NCI-H146 treated with DMSO at 0.1 percent for 48 hours (cell line): ENCODE data around the gene SAP30BP.

ENCODE experiments used
- DNase-seq: peaks from one replicate; lab custom pipeline; 2025; ENCODE audit not compliant: unreplicated experiment; lab: John Stamatoyannopoulos, UW

The SAP30BP gene

DNA sequence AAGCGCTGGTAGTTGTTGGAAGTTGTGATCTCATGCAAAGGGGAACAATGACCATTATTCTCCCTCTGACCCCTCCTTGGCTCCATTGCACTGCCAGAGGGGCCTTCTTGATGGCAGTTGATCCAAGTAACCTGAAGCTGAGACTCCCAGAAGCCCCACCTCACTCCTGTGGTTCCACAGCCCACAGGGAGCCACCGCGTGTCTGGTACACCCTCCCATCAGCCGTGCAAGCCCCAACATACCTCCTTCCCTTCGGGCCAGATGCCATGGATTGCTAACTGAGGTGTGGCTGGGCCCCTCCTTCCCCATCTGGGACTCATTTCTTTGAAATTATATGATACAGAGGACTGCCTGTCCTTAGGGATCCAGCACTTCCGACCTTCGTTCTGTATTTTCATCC lies 17.8 kb downstream of the SAP30BP start:
- no peak for DNase-seq

DNA sequence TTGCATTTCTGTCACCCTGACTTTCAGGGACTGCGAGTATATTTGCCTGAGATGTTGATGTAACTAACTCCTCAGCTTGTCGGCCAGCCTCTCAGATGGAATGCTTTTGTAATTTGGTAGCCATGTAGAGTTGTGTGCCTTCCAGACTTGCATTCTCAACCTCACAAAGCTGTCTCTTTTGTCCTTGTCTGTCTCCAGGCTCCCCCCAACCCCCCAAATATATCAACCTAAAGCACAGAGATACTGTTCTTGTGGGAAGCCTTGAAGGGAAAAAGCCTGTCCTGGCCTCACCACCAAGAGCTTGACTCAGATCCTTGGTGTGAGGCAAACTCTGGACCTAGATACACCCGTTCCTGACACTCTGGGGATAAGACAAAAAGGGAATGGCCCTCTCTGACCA lies 18.4 kb downstream of the SAP30BP start:
- DNase-seq: no peak

DNA sequence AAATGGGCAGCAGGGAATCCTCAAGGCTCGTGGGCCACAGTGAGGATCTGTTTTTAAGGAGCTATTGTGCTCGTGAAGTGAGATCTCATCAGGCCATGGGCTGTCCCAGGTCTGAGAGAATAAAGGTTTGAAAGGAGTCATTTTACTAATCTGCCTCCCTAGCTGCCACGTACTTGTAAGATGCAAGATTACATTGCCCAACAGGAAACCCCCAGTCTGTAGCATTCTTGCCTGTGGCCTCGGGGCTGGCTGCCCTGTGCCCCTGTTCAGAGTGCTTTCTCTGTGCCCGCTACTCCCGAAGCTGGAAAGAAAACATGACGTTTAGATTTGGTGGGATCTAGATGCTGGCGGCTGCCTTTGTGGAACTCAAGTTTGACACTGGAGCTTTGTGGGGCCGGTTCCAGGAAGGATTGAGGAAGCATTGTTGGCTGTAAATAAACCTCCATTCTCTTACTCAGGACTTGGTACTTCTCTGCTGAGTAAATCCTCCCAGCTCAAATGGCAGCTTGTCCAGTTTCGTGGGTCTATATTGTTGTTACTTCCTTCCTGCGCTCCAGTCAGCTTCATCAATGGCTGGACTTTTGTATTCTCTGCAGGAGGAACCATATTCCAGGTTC lies 21.2 kb downstream of the SAP30BP start:
- DNase-seq: no peak

DNA sequence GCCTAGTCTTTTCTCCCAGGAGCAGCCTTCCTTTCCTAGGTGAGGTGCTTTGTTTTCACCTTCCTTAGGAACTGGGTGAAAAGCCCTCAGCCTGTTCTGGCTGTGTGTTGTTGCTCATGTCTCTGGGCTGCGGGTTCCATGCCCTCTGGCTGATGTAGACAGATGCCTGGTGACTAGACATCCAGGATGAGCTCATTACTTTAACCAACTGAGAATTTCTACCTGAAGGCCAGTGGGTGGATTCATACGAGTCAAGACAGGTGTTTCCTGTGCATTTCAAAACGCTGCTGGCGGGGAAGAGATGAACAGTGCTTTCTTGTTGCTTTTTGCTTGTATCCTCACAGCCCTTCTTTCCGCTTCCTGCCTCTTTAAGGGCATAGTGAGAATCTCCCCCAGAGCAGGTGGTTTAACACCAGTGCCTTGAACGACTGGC lies 22.3 kb downstream of the SAP30BP start:
- DNase-seq: peak; percentile 56

DNA sequence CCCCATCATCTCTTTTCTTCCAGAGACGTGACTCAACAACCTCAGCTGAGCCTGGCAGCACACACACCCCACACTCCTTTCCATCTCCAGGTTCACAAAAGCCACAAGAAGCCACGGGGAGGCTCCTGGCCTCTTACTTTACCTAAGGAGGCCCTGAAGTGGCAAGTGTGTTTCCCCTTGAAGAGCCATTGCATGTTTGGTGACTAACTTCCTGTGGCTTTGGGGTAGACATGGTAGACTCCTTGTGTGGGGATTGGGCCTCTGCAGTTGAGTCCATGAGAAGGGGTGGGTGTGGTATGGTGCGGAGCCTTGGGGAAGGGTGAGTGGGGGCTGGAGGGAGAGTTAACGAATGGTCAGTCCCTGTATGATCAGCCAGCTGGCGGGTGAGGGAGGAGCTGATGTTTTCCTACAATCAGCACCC lies 24.2 kb downstream of the SAP30BP start:
- DNase-seq: no peak

DNA sequence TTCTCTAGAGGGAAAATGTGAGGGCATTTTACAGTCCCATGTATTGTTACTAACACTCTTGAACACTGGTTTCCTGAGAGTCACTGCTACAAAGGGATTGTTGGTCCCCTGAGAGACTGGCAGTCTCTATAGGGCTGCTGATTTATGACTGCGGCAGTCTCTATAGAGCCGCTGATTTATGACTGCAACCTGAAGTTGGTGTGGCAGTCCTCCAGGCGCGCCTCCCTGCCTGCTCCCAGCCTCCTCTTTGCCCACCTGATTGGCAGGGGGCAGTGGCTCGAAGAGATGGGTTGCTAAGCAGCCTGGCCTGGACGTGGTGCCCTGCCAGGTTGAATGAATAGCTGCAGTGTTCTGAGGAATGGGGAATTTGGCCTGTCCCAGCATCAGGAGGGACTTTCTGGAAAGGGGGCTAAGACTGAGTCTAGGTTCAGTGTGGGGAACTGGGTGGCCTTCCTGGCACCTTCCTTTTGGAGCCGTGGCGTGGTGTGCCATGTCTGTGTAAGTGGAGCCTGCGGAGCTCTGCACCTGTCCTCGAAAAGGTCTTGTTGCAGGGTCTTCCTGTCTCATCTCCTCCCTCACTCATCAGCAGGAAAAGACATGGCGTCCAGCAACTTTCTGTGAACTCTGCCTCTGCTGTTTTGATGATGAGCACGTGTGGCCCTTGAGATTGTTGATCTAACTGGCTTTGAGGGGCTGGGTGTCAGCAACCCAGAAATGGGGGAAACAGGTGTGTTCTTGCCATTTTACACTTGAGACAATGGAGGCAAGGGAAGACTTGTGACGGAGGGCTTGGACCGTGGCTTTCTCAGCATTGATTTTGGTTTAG lies 24.9 kb downstream of the SAP30BP start:
- DNase-seq: no peak

DNA sequence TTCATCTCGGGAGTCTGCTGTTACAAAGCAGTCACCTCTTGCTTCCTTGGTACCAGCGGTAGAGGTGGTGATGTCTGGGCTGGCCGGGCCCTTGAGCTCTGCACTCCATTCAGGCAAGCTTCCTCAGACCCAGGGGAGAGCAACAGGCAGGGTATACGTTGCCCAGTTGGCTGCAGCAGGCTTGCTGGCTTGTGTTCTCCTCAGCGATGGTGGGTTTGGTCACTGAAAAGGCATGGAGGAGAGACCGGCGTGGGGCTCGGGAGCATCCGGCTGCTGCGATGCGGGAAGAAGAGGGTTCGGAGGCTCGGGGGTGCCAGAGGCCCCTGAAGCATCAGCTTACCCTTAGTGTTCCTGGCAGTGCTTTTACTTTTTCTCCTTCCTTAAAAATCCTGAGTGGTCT lies 25.8 kb downstream of the SAP30BP start:
- no peak for DNase-seq

DNA sequence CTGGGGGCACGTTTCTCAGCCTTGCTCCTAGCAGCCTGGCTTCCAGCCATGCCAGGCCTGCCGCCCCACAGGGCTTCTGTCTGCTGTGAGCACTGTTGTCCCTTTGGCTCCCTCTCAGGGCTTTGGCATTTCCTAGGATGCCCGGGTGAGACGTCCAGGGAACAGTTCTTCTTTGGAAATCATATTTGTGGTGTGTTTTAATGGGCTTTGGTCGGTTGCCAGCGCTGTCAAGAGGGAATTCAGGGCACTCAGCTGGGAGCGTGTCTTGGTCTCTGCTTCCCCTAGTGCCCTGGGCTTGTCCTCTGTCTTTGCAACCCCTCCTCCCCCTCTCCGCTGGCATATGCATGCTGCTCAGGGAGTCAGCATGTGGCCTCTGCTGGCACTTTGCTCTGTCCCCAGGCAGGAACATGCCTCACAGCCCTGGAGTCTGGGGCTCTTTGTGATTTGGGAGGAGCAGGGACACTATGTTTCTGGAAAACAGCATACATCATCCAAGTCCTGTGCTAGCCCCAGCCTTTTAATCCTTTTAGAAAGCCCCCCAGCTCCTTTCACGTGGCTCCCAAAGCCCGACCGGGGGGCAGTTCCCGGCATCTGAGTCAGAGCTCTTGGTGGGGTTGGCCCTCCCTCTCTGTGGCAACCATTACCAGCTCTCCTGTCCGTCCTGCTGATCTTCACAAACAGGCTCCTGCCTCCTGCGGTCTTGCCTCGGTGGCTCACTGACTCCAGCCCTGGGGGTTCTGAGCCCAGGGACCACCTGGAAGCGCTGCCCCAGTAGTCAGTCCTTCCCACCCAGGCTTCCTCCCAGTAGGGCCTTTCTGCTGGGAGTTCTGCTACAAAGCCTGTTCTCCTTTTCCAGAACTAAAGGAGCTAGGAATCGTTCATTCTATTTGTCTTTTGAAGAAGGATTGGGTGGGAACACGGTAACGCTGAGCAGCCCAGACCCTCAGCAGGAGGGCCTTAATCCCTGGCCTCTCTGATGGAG lies 26.7 kb downstream of the SAP30BP start:
- no peak for DNase-seq

DNA sequence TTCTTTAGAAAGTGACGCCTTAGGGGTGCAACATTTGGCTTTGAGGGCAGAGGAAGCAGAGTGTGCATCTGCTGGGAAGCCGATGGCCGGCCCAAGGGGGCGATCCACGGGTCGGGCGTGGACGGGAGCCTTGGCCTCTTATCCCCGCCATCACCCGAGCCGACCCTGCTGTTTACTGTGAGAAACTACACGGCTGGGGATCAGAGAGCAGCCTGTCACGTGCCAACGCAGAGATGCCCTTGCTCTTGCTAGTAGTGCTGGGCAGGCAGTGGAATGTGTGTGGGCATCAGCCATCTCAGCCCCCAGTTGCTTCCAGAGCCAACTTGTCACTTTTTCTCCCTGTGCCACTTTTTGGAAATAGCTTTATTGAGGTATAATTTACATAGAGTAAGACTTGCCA lies 27.4 kb downstream of the SAP30BP start:
- DNase-seq: no peak

DNA sequence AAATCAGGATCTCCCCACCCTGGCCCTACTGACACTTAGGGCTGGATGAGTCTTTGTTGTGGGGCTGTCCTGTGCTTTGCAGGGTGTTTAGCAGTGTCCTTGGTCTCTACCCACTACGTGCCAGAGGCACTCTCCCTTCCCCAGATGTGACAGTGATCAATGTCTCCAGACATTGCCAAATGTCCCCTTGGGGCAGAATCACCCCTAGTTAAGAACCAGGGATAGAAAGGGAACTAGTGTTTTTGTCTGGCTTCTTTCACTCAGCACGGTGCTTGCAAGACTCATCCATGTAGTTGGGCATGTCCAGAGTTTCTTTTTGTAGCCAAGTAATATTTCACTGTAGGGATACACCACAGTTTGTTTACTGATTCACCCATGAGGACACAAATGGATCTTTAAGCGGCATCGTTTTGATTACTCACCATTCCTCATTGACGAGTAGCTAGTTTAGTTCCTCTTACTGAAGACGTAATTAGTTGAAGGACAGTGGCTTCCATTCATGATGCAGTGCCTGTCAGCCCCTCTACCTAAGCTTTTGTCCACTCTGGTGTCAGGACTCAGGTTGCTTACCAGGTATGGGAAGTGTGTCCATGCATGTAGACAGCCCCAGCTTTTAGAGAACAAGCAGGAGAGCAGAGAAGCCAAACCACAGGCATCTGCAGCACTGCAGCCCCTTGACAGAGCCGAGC lies 28.1 kb downstream of the SAP30BP start:
- no peak for DNase-seq

DNA sequence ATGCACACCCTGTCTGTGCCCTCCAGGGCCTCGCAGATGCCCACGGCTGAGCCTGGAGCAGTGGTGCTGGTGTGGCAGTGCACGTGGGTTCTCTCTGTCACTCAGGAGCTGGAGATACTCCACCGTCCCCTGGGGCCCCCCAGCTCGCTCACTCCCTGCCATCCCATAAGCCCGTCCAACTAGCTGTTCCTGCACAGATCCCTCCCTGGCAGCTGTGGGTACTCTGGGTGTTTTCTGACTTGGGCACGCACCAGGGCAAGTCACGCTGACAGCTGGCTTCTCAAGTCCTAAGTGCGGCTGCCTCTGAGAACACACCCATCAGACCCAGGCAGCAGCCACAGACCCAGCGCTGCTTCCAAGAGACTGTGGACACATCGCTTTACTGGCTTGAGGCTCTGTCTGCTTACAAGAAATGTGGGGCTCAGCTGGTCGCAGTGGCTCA lies 28.7 kb downstream of the SAP30BP start:
- DNase-seq: no peak

DNA sequence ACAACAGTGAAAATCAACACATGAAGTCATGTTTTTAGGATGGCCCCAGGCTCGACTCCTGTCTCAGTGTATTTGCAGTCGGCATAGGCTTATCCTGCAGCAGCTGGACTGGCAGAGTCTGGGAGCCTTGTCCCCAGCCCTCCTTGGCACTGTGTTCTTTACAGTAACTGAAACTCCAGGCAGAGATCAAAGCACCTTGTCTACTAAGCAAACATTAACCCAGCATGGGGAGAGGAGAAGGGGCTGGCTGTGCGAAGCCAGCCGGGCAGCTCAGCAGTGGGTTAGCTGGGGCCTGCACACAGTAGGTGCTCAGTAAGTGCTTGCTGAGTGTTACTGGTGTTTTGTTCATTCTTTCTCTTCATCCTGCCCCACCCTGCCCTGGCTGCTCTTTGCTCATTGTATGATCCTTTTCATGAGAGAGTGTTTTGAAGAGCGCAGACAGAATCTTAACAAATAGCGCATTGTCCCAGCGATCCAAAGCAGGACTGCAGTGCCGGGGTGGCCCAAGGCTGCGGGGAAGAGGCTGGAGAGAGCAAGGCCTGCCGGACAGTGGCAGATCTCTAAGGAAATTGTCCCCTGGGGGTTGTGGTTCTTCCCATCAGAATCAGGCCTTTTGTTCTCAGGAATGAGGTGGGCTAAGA lies 30.6 kb downstream of the SAP30BP start:
- DNase-seq: no peak

DNA sequence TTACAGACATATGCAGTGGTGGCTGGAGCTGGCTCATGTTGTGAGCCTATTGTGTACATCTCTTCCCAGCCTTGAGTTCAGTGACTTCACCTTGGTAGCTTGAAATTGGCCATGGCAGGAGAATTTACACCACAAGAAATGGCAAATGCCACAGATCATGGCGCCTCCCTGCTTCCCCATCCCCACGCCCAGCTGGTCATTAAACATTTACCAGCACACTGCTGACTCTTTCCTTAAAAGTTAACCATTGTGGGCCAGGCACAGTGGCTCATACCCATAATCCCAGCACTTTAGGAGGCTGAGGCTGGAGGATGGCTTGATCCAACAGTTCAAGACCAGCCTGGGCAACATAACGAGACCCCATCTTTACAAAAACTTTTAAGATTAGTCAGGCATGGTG lies 31.5 kb downstream of the SAP30BP start:
- no peak for DNase-seq

DNA sequence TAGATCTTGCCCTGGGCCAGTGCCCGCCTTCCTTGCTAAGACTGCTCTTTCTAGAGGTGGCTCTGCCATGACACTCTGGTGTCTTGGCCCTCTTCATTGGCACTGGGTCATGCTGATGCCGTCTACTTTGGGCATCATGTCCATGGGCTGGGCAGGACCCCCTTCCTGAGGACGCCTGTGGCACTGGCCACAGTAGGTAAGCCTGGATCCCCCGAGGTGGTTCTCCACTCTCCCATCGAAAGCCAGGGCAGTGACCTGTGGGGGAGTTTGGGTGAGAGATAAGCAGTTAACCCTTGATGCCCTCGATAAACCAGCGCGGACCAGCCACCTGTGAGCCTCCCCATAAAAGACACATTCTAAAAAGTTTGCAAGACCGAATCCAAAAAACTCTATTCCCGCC lies 34.1 kb downstream of the SAP30BP start:
- DNase-seq: no peak

DNA sequence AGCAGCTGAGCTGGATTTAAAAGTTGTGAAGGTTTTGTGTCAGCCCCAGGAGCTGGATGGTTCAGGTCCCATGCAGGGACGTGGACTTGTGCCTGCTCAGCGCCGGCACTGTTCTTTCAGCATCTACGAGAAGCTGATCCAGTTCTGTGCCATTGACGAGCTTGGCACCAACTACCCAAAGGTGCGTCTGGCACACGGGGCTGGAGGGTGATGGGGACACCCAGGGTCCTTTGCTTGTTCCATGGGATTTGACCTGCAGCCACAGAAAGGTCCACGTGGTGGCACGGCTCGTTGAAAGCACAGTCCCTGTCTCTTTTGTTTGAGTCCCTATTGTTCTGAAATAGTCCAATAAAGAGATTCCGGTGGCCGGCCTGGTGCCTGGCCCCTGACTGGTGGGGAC lies 36.1 kb downstream of the SAP30BP start:
- no peak for DNase-seq

DNA sequence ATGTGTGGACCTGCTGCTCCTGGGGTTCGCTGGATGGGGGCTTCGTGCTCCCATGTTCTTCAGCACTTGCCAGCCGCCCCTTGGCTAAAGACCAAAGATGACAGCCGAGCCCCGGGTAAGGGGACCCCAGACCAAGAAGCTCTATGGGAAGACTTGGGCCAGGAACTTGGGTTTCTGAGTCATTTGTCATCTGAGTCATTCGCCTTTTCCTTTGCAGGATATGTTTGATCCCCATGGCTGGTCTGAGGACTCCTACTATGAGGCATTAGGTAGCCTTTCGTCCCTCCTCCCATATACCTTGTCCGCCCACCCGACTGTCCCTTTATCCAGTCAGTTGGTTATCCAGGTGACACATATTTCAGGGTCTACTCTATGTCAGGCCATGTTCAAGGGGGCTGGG lies 36.5 kb downstream of the SAP30BP start:
- no peak for DNase-seq

DNA sequence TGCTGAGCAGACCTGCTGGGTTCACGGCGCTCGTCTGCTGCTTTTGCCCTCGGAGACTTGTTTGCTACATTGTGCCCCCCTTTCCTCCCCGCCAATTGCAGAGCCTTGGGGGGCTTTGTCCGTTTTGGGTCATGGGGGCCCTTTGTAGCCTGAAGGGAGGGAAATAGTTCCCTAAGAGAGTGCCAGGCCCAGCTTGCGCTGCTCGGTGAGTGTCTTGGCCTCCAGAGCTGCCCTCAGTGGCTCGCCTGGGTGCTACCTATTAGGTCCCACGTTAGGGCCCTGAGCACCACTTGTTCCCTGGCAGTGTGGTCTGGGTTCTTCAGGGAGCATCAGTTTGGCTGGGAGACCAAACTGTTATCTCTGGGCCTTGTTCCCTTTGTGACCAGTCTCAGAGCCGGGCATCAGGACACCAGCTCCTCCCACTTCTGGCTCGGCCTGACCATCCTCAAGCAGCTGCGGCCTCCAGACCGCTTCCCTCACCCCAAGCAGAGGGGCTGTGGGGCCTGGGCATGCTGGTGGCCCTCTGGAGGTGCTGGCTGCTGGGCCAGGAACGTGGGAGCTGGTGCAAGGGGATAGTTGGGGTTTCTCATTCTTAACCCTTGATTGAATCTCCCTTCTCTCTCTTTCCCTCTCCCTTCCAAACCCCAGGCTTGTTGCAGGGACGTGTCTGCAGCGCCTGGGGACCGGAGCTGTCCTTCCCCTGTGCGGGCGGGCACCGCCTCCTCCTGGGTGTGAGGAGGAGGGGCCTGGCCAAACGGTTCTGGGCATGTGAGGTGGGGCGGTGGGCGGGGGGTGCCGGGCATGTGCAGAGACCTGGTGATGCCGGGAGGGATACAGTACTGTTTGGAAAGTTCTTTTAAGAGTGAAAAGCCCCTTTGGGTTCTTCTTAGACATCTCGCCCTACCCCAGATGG lies 38.1 kb downstream of the SAP30BP start:
- no peak for DNase-seq

DNA sequence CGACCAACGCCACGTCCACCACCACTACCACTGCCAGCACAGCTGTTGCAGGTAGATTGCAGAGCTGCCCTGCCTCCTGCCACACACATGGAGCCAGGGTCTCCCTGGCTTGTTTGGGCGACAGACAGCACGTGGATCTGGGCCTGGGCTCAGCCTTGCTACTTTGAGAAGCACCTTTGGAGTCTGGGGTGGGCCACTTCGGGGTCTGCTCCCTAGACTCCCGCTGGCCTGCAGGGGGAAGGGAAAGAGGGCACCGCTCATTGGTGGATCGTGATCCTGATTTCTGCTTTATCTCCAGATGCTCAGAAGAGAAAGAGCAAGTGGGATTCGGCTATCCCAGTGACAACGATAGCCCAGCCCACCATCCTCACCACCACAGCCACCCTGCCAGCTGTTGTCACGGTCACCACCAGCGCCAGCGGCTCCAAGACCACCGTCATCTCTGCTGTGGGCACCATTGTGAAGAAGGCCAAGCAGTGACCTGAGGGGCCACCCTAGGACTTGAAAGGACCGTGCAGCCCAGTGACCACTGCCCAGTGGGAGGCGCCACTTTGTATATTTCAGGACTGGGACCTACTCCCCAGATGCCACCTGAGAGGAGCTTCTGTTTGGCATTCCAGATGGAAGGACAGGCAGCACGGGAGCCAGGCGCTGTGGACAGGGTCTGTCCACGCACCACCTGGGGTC lies 39.0 kb downstream of the SAP30BP start:
- no peak for DNase-seq

DNA sequence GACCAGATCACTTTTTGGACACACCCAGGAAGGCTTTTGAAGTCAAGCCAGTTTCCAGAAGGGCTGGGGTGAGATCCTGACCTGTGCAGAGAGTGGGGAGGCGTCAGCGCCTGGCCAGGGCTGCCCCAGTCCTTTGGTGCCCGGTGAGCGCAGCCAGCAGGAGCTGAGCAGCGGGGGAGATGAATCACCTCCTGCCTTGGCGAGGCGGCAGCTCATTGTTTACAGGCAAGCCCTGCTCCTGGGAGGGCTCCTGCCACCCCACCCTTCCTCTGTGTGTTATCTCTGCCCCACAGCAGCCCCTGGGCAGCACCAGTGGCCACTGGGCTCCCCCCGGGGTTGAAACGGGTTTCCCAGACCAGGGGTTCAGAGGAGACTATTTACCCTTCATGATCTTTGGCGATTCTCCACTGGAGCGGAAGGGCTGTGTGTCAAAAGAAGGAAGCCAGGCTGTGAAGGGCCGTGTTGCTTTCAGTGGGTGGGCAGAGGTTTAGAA lies 40.0 kb downstream of the SAP30BP start:
- no peak for DNase-seq
